ENCODE measurements around the gene ZNF248.
"Not testable (repeated sequence)": the region's sequence is repeated elsewhere in the genome, so short reads cannot be mapped to it uniquely, and the experiment has no call there.

ZNF248 gene

DNA sequence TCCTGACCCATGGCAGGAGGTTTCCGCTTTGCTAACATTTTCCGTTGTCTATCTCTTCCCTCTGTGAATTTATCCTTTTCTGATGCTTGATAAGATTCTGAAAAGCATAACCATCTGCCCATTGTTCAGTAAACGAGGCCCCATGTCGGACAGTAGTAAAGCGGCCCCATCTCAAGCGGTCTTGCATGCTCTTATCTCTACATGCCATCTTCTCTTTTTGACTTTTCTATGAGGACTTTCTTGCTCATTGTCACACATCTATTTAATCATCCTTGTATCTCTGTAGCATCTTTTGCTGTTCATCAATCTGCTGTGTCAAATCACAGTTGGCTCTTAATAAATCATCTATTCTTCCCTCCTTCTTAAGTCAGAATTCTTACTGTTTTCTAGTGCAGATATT, 37.6 kb downstream of the ZNF248 start:
- no peak for DNase-seq

DNA sequence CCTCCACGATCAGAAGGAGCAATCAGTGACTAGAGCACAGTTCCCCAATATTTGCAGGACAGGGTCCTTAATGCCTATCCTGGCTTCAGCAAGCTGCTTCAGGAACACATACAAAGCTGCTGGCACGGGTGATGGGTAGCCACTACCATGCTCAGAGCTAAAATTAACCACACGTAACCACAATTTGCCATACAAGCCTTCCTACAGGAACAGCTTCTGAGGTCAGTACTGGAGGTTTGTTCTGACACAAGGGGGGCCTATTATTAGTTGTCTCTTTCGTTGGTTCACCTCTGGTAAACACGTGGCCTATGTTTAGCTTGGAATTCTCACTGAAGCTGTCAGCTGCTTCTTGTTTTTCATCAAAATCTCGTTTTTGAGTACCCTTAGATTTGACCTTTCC, 41.1 kb downstream of the ZNF248 start:
- no peak for DNase-seq

DNA sequence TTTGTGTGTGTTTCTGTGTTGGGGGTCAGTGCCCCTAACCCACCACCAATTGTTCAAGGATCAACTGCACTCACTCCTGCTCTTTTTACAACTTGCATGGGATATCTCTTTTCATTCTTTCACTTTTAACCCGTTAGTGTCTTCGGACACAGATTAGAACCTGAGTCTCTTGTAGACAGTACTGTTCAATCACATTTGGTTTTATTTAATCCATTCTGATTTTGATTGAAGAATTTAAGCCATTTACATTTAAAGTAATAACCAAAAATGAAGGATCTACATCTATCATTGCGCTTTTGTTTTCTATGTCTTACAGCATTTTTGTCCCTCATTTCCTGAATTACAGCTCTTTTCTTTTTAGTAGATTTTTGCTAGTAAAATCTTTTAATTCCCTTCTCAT, 43.6 kb downstream of the ZNF248 start:
- no peak for DNase-seq

DNA sequence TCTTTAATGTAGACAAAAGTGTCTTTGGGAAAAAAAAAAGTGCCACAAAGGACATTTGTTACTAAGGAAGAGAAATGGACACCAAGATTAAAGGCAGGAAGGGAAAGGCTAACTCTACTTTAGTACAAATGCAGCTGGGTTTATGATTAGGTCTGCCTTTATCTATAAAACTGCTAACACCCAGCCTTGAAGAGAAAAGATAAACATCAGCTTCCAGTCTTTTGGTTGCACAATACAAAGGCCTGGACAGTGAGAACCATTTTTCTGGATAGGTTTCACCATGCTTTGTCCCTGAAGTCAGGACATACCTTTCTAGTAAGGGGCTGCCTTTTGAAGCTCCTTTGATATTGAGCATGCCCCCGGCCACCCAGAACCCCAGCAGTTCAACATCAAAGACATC, 45.1 kb downstream of the ZNF248 start:
- DNase-seq, result no peak

DNA sequence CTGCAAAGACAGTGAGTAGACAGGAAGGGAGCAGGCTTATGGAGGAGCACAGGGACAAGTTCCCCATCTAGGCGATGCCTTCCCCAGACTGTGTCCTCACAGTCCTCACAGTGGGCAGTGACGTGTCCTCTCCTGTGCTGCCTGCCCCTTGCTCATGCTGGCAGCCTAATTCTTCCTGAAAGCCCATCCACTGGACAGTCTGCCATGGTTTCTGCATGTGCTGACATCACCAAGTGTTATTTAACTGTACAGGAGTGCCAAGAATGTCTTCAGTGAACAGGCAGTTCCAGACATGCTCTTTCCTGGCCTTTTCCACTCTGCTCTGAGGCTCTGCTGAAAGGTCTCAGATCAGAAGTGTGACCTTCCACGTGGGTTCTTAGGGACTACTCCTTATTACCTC, 54.1 kb downstream of the ZNF248 start:
- no peak for DNase-seq

DNA sequence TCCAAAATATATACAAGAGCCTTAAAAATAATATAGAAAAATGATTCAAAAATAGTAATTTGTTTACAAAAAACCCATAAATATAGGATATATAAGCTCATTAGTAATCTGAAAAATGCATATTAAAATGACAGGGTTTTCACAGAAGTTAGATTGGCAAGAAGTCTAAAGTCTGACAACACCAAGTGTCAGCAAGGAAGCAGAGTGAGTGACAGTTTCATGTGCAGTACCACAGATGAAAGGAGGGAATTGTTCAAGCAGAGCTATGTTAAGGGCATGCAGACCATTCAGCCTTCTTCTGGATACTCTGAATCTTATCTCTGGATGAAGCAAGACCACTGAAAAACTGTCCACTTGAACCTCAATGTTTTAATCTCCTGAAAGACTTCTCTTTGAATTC, 55.9 kb downstream of the ZNF248 start:
- DNase-seq, result no peak

DNA sequence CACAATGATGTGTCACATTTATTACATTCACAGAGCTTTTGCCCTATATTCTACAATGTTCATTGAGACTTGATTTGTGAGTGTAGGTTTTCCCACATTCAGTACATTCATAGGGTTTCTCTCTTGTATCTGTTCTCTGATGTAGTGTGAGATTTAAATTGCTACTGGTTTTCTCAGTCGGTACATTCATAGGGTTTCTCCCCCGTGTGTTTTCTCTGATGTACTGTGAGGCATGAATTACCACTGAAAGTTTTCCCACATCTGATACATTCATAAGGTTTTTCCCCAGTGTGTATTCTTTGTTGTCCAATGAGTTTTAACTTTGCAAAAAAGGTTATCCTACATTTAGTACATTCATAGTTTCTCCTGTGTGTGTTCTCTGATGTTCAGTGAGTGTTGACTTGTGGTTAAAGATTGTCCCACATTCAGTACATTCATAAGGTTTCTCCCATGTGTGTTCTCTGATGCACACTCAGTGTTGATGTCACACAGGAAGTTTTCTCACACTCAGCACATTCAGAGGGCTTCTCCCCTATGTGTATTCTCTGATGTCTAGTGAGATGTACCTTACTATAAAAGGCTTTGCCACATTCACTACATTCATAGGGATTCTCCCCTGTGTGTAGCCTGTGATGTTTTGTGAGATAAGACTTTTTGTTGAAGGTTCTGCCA, 63.0 kb downstream of the ZNF248 start:
- no peak for DNase-seq

DNA sequence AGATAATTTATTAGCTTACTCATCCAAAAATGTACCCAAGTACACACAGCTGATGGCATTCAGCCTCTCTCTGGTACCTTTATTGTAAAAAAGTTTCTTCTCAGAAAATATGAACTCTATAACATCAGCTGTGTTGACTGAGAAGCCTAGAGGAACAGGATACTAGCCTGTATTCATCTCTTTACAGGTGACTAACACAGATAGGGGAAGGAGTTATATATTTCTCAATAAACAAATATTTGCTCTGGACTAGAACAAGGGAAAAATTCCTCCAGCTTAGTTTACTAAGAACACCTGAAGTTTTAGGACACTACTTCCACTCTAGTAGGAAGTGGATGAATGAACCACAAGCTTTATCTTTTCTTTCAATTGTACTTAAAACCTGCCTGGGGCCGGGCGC, 67.8 kb downstream of the ZNF248 start:
- DNase-seq, result no peak

DNA sequence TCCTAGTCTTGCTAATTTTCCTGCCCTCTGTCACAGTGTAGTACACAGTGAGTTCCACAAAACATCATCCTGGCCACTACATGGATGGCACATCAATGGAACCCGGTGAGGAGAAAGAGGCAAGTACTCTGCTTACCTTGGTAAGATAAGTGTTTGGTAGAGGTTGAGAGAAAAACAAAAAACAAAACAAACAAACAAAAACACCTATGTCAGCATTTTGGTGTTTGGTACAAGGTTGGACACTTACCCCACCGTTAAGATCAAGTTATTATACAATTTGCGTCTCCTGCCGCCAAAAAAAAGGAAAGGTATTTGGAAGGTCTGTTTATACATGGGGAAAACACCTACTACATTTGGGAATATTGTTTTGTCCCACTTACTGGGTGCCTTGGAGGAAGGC, 72.7 kb downstream of the ZNF248 start:
- DNase-seq, result no peak

DNA sequence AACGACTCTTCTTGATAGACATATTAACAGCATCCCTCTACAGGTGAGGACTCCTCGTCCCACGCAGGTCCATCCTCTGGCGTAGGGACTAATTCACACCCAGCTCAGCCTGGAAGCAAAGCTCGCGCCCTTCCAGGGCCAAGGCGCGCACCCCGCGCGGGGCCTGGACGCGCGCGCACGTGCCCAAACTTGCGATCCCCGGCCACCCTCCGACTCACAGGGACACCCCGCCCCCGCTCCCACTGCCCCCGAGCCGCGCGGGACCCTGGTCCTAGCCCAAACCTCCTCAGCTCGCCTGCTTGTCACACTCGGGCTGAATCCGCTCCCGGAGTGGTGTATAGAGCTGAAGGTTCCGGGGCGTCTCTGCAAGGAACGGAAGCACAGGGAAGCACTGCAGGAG, 76.9 kb downstream of the ZNF248 start:
- DNase-seq, result no peak

DNA sequence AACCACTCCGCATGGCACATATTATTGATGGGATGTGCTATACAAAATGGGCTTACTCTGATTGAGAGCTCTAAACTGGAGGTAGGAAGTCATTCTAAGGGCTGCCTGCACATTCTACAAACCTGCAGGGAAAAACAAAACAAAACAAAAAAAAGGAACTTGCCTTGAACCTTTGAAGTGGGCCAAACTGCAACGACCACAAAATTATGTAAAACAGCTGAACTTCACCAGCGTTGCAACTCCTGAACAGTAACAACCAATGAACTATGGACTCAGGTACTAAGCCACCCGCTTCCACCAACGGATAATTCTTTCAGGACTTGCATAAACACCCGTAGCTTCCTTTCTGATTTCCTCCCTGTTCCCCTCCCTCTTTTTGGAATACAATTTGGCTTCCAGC, 80.4 kb downstream of the ZNF248 start:
- no peak for DNase-seq

DNA sequence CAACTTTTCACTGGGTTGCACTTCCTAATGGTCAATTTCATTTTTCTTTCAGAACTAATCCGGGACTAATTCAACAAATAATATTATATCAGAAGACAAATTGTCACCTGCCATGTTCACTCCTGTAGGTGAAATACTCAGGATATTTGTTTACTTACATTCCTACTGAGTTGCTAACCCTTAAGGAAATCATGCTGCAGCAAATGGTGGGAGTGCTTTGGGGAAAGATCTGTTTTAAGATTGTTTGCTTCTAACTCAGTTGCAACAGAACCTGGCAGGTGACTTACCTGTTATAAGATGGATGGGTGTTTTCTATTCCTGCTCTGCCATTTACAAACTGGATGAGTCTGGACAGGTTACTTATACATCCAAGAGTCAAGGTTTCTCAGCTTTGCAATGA, 81.8 kb downstream of the ZNF248 start:
- no peak for DNase-seq

DNA sequence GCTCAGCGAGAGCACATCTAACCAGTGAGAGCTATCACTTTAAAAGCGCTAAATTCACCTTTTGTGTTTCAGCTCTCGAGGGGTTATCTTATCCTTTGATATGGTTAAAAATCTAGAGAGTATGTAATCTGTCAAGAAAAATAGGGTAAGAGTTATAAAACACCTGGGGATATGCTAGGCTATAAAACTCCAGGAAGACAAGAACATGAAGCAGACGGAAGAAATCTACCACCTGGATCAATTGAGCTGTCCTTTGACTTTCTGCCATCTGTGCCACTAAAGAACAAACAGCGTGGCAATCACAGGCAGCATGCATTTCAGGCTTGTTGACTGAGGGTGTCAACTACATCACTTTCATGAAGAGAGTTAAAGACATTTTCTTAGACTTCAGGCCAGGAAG, 83.1 kb downstream of the ZNF248 start:
- no peak for DNase-seq

DNA sequence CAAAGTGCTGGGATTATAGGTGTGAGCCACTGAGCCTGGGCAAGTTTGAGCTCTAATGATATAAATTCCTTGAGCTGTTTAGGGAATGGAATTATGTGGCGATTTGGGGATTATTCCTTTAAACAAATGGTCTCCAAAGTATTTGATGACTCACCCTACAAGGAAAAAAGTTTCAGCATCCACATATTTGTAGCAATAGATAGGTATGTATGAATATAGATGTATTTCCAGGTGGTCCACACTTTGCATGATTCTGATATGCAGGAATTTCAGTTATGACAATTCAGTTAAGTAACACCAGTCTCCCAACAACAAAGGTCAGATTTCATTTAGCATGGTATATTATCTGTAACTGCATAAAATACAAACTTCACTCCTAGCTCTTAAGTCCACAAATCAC, 92.2 kb downstream of the ZNF248 start:
- DNase-seq, result no peak

DNA sequence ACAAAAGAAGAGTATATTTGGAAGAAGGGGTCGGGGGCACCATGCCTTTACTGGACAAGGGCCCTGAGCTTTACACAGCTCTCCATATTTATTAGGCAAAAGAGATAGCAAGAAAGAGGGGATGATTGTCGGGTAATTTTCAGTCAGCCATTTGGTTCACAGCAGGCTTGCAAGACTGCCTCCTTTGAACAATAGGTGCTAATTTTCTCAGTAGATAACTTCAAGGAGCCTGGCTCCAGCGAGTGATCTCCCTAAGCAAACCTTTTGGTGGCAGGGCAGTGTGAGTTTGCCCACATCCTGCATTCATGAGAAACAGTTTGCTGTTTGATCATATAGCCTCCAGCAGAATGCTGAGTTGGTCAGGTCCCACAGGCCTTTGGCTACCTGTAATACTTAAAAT, 94.3 kb downstream of the ZNF248 start:
- DNase-seq, result no peak

DNA sequence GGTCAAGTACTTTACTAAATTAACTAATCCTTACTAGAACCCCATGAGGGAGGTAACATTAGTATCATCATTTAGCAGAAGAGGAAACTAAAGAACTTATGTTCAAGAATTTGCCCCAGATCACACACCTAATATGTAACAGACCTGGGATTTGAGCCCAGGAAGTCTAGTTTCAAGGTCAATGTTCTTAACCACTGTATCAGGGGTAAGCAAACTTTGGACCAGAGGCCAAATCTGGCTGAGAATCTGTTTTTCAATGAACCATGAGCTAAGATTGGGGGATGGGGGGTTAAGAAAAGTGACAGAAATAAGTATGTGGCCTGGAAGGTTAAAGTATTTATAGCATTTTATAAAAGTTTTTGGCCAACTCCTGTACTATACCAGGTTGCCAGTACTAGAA, 95.1 kb downstream of the ZNF248 start:
- DNase-seq, result no peak

DNA sequence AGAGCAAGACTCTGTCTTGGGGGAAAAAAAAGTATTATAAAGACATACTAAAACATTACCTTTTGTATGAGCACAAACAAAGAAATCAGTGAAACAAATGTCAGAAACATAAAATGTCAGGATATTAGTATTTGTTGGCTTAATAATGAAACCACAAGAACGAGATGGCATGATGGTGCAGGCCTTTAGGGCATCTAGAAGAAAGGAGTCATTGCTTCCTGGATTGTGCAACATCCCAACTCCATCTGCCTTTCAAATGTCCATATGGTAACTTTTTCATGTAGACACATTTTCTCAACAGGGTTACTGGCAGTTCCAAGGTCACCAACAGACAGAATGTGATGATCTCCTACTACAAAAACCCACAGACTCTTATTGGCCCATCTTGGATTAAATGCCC, 96.6 kb downstream of the ZNF248 start:
- no peak for DNase-seq

DNA sequence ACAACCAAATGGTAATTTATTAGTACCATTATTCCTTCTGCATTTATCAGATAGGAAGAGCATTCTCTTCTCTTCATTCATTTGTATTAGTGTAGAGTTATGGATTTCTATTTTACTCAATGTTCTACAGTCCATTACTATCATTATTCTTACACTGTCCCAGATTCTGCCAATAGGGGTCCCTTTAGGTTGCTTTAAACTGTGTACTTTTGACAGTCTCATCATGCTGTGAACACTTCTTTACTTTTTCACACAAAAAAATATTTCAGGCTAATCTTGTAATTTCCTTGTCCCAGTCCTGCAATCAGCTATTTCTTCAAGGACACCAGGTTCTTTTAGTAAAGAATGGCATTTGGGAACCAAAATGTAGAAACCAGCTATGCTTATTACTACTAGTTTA, 99.3 kb downstream of the ZNF248 start:
- DNase-seq, result no peak

DNA sequence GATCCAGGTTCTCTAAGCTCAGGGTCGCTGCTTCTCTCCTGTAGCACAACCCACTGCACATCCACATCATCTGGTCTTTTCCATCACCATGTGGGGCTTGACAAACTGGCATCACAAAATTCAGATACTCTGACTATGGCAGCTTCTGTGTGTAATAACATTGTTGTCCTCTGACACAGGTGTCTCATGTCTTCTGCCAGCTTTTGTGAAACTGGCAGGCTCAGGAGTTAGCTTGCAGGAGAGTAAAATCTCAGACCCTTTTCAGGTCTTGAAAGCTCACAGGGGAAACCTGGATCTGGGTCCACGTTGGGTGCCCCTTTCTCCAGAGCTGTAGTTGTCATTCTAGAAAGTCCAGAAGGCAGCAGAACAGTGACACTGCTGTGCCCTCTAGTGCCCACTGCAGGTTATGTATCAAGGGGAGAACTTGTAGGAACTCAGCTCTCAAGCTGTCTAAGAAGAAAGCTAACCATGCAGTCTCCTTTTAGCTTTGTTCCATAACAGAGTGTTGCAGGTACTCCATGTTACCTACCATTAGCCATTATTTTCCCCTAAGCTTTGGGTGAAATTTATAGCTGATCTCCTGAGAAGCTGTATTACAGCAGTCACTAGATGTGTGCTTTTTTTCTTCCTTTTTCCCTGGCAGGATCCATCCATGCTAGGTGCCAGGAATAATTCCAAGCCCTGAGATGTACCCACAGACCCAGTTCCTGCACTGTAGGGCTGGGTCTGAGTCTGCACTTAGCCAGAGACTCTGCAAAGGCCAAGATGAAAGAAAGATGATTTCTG, 102.7 kb downstream of the ZNF248 start:
- DNase-seq, result no peak

DNA sequence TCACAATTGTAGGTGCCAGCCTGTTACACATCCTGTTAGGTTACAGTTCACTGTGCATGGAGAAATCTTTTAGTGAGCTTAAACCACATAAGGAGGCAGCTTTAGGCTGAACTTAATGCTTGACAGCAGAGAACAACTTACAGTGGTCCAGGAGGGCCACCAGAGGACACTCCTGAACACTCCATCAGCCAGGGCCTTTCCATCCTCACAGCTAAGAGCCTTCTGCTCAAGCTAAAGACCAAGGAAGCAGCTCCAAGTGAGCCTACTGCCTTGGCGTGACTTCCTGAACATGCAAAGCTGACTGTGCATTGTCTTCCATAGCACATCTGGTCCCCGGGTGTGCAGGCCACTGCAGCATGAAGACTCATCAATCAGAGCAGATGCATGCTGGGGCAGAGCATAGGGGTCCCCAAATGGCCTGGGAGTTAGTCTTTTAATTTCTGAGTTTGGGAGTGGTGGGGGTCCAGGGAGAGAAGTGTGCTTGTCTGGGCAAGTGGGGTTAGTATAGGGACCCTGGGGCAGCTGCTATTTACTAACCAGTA, 105.0 kb downstream of the ZNF248 start:
- DNase-seq, result no peak

DNA sequence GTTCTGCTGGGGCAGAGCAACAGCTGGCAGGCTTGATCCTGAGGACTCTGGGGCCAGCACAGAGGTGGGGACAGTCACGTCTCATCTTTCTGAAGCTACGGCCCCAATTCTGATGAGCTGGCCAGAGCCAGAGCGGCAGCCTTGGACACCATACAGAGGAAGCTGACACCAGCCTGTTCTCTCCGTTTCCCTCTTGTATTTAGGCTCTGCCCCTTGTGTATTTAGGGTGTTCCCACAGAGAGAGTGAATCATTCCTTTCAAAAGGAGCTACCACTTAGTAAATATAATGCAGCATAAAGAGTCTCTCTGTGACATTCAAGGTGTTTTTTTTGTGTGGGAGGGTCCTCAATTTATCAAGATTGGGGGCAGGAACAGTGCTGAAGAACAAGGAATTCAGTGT, 109.2 kb downstream of the ZNF248 start:
- DNase-seq, result no peak

DNA sequence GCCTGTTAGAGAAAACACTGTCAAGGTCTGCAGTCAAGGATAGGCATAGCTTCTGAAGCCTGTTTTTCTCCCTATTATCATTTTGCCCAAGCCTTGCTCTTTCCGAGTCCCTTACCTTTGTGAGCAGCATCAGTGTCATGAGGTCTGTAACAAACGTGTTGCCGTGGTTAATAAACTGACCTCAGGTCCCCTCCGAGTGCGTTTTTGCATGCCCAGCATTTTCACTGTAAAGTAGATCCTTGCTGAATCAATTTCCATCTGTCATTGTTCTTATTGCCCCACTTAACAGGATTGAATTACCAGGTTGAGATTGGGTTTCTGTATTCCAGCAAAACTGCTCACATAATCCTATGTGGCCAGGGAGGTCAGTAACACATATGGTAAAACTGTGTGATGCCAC, 110.3 kb downstream of the ZNF248 start:
- no peak for DNase-seq

DNA sequence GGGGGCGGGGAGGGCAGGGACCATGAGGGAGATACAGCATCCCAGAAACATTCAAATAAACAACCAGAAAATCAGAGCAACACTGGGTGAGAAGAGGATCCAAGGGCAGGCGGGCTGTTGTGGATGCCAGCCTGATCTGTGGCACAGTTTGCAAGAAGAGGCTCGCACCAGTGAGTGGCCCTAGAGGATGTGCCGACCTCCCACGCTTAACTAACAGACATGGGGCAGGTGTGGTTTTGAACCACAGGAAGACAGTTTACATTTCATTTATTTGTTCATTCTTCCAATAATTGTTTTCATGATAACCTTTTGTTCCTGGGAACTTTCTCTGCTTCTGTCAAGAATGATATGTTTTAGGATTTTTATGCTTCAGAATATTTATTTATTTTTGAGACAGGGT, 115.6 kb downstream of the ZNF248 start:
- no peak for DNase-seq

DNA sequence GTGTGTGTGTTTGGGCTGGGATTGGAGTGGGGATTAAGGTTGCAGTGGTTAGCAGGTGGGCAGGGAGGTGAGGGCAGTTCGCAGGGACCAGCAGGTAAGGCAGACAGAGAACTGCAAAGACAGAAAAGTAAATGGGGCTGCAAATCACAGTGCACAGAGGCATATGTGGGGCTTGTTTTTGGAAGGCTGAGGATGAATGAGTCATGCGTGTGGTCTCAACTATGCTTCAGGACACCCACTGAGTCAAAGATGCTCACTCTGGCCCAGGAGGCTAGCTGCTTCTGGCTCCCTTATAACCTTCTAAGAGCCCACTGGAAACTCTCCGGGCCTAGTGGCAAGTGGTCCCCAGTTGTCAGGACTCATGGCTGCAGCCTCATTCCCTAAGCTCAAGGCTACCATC, 118.2 kb downstream of the ZNF248 start:
- DNase-seq, result no peak

DNA sequence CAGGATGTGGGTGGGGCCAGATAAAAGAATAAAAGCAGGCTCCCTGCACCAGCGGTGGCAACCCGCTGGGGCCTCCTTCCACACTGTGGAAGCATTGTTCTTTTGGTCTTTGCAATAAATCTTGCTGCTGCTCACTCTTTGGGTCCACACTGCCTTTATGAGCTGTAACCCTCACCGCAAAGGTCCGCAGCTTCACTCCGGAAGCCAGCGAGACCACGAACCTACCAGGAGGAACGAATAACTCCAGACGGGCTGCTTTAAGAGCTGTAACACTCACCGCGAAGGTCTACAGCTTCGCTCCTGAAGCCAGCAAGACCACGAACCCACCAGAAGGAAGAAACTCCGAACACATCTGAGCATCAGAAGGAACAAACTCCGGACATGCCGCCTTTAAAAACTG, 119.2 kb downstream of the ZNF248 start:
- DNase-seq, result not testable (repeated sequence)

Measured in activated CD4-positive, alpha-beta T cell treated with anti-CD3 and anti-CD28 coated beads, Interleukin-2, amount 50 U/mL, for 48 hours (primary cell).